DMS 273 (cell line): ENCODE results near the gene COL1A2.

Source experiments
- DNase-seq: peaks from one replicate; lab custom pipeline; 2025; ENCODE audit not compliant: unreplicated experiment; lab: John Stamatoyannopoulos, UW

Gene COL1A2

DNA sequence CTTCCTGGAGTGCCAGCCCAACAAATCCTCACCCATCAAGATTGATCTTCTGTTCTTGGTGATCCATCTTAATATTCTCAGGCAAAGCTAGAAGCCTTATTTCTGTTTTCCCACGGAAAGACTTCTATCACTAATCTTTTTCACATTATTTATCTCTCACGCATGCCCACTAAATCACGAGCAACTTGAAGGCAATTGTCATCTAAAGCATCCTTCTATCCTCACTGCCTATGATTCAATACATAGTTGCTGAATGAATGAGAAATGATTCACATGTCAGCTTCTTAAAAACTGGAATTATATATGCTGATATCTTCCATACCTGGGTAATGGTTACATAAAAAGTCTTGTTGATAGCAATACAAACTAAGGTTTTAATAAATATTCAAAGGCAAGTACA lies 12.6 kb upstream of the COL1A2 start:
- DNase-seq = no peak

DNA sequence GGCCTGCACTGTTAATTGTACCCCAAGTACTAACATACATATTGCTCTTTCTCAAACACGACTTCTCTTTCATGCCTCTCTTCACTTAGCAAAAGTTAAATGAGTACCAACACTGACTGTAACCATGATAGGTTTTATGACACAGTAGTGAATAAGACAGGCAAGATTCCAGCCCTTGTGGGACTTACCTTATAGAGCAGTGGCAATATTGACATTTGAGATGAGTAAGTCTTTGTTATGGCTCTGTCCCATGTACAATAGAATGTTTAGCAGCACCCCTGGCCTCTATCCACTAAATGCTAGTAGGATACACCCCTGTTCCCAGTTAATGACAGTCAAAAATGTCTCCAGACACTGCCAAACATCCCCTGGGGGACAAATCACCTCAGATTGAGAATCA lies 11.9 kb upstream of the COL1A2 start:
- DNase-seq = no peak

DNA sequence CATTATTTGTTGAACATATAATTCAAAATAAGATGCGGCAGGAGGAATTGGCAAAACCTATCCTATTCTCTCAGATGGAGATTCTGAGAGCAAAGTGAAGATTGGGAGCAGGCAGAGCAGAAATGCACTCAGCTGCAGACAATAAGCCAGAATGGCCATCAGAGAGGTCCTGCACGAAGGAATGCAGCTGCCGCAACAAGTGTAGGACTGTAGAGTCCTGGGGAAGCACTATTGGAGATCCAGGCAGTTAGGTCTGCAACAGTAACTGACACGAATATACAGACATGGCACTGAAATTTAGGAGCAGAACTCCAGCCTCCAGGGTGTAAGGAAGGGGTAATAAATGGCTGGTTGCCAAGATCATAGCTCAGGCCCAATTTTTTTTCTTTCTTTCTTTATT lies 10.4 kb upstream of the COL1A2 start:
- DNase-seq = no peak

DNA sequence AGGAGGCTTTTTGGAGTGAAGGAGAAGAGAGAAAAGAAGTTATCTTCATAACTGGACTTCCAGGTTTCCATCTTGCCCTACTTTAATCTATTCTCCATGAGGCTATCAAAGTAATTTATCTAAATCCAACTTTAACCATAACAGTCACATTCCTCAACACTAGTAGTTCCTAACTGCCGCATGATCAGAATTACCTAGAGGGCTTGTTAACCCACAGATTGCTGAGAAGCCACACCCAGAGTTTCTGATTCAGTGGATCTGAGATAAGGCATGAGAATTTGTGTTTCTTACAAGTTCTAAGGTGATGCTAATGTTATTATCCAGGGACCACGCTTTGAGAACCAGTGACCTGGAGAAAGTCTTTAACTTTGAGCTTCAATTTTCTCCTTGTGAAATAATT lies 8.3 kb upstream of the COL1A2 start:
- no peak for DNase-seq

DNA sequence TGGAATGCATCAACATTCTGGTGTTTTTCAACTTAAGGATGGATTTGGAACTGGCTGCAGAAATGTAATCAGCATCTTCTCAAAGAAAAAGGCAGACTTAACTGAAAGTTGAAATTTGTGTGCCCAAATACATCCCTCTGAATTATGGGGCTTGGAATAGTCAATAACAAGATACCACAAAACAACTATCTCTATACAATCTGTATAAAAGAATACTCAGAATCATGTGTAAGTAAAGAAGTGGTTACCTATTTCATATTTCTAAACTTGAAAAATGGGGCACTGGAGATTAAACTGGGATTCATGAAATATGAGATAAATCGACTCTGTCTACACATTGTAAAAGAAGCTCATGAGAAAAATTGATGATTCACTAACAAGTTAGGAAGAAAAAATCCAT lies 6.2 kb upstream of the COL1A2 start:
- DNase-seq = no peak

DNA sequence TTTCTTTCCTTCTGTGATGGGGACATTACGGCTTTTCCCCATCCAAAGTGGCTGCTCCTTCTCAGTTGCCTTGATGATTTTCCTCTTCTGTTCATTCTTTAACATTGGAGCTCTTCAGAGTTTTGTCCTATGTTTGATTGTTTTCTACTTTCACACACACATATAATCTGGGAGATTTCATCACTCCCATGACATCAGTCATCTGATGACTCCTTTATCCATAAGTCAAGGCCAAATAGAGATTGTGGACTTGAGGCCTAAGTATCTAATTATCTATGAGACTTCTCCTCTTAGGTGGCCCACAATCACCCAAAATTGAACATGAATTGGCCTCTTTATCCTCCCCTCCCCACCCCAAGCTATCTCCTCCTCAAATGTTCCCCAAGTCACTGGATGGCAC lies 5.3 kb upstream of the COL1A2 start:
- DNase-seq = no peak

DNA sequence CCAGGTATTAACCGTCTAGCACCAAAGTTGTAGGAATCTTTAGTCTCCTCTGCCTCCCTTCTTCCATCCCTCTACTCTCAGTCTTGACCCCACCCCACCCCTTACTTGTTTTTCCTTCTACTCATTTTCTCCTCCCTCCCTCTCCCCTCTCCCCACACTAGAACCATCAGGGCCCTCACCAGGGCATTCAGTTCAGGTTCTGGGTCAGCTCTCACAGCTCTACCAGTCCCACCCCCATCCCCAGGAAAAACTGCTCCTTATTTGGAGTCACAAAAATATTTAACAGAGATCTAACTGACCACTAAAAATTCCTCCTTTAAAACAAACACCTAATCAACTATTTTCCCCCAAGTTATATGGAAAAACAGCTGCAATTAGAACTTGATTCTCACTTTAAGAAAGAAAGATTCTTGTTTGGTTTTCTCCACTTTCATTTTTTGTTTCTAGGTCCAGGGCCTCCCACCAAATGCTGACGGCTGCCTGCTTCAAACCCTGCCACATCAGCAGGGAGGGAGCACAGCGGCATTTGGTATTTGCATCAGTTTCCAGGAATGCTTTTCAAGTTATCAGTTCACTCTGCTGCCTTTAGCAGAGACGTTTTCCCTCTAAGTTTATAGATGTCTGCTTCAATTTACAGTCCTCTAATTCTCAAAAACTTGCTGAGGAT lies 2.8 kb upstream of the COL1A2 start:
- DNase-seq = peak; percentile 42

DNA sequence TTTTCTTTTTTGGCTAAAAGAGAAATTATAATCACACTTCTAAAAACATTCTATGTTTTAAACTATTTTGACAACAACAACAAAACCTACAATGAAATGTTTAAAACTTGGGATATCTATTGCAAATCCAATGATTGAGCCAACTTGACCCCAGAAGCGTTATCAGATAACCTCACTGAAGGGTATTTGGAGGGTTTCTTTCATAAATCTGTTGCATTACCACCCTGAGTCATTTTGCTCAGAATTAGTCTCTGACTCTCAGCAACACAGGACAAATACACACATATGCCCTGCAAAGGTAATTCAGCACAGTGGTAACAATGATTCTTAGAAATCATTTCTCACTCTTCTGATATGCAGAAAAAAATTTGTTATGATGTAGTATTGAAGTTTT lies 2.3 kb upstream of the COL1A2 start:
- no peak for DNase-seq

DNA sequence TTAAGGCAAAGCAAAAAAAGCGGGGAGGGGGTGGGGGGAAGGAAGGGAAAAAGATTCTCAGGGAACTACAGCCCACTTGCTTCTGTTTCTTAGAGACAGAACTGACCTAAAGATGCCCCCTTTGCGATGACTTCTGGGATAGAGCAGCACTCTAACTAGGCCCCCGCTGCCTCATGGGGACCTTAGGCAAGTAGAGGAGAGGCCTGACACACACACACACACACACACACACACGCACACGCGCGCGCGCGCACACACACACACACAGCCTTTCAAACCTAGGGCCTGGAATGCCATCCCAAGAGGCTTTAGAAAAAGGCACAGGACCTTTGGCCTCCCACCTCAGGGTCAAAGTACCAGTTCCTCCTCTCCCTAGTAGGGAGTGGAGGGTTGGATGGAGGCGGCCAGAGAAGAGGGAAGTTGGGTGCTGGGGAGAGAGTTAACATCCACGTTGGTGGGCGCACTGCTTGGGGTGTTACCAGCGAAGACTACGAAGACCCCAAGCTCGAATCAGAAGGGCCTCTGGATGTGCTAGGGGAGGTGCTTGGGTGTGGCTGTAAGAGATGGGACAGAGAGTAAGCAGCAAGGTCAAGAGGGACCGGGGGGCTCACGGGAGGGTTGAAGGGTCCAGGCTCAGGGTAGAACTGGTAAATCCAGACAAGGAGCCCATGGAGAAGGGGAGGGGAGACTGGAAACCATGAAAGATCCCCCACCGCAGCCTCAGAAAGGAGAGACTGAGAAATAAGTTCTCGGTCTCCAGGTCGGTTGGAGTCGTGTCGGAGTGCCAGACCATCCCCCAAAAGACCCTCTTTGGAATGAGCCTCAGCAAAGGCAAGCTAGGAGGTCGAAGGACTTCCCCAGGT lies 1.2 kb upstream of the COL1A2 start:
- no peak for DNase-seq

DNA sequence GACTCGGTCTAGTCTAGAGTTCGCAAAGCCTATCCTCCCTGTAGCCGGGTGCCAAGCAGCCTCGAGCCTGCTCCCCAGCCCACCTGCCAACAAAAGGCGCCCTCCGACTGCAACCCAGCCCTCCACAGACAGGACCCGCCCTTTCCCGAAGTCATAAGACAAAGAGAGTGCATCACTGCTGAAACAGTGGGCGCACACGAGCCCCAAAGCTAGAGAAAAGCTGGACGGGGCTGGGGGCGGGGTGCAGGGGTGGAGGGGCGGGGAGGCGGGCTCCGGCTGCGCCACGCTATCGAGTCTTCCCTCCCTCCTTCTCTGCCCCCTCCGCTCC lies 622 bp upstream of the COL1A2 start:
- DNase-seq = no peak

DNA sequence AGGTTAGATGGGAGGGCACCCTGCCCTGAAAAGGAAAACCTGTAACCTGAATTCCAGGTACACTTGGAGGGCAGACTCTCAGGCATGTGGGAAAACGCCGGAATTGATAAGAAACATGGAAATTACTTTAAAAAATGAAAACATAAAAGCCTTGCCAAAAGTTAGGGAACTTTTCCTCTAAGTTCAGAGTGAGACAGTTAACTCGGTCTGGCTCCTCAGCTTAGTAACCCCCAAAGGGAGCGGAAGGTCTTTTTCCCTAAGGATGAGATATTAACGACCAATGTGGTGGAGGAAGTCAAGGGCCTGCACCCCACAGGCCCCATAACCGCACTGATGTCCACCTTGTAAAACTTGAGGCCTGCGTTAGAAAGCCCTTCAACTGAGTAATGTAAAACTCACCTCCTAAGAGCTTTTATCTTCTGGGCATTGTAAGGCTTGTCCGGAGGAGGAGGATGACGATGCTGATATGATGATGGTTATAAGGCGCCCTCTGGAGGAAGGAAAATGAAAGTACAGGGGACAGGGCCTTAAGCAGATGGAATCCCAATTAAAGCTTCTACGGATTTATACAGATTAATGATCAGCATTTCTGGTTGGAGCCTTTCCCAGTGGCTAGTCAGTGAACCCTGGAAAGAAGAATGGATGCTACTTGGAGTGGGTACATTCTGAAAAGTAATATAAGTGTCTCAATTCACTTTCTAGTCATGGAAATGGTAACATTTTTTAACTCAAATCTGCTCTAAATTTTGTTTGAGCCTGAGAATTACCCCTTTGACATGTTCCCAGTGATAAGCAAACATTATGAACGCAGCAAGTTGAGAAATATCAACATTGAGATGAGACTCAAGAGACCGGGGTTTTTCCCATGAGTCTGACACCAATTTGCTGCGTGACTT lies 694 bp downstream of the COL1A2 start:
- DNase-seq = peak; percentile 91

DNA sequence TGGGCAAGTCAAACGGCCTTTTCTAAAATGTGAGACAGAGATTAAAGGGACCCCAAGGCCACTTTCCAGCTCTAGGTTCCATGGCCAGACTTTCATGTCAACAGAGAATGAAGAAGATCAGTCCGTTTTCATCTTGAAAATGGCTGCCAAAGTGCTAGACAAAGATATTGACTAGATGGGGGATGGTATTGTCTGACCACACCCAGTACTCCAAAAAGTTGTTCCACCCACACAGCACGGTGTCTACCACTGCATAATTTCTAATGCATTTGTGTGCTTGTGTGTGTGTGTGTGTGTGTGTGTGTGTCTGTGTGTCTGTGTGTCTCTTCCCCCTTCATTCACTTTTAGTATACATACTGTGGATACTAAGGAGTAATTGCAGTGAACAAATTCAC lies 1.3 kb downstream of the COL1A2 start:
- peak; percentile 58 for DNase-seq

DNA sequence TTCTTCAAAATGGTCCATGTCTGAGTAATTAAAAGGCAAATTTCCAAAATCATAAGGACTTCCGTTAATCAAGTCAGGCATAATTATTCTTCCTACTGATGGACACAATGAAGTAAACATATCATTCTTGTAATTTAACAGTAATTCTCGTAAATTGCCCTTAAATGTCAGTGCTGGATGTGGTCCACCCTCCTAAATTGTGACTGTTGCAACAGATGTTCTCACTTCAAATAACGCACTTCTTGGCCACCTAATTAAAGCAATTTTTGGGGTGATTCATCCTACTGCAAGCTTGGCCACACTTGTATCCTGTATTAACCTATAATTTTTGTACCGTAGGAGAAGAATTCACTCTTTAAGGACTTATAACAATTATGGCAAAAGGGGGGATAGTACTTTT lies 1.9 kb downstream of the COL1A2 start:
- peak; percentile 59 for DNase-seq

DNA sequence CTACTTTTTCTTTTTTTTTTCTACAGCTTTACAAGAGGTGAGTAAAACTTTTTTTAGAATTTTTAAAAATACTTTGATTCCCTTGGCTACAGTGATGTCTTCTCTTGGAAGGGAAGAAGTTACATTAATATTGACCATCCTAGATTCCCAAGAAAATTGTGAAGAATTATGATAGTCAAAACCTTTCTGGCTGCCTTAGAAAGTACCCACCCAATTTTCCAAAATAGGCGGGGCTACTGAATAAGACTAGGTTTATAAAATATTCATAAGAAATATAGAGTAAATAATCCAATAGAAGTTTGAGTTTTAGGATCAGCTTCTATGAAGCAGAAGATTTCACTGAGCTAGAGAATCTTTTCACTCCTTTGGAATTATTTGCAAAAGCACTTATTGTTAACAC lies 3.0 kb downstream of the COL1A2 start:
- DNase-seq = no peak

DNA sequence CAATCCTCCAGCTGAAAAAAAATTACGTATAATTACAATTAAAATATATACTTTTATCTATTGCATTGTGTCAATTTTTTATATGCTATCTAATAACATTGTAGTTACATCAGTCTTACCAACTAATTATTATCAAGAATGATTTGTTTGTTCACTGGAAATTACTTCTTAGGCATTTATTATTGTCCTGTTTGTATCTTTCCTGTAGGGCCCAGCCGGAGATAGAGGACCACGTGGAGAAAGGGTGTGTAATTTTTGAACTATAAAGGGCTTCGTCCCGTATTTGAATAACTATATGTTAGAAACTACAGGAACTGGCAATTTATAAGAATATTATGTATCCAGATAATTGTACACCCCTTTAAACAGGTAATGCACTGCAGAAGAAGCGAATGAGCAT lies 4.1 kb downstream of the COL1A2 start:
- DNase-seq = no peak

DNA sequence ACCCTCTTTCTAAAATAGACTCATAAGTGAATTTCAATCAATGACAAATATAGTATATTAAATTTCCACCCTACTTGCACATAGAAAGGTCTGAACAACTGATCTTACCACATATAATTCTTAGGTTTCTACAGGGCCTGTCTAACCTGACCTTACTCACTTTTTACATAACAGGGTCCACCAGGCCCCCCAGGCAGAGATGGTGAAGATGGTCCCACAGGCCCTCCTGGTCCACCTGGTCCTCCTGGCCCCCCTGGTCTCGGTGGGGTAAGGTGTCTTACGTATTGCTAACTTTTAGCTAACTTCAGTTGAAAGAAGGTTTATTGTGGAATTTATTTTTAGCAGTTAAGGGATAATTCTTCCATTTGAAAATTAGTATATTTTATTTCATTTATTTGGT lies 5.3 kb downstream of the COL1A2 start:
- DNase-seq = no peak

DNA sequence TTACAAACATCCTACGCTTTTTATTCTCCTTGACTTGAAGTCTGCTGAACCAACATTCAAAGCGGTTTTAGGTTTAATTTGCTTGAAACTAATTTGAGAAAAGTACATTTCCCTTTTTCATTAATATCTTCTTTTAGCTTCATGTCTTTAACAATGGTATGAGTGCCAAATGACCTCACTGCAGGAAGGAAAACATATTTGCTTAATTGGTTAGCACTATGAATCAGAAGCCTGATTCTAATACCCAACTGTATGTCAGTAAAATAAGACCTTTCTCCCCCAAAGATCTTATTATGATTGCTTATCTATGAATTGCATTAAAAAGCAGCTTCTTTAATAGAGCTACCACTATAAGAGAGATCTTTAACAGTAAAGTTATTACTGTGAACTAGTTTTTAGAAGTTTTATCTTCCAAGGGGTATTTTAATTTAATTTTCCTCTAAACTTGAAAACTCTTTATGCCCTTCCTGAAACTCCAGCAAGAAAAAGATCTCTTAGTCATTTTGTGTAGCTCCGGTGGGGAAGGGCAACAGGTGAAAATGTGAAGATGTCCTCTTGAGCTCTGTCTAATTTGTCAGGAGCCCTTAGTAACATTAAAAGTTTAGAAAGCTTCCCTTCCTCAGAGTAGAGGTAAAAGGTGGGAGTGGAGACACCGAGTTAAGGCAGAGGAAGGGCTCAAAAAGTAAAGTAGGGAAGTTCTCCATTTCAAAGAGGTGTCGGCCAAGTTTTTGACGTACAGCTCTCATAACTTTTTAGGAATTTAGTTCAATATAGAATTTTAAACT lies 6.1 kb downstream of the COL1A2 start:
- no peak for DNase-seq

DNA sequence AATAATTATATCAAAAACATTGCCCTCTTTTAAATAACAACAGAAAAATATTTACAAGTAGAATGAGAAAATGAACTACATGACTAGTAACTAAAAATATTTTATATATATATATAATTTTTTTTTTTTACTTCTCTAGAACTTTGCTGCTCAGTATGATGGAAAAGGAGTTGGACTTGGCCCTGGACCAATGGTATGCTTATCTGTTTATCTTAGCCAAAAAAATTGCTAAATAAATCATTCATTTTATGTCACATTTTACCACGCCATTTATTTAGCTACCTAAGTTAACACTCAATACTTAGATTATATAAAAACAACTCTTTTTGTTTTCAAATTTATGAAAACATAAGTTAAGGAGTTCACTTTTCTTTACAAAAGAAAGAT lies 6.7 kb downstream of the COL1A2 start:
- DNase-seq = no peak

DNA sequence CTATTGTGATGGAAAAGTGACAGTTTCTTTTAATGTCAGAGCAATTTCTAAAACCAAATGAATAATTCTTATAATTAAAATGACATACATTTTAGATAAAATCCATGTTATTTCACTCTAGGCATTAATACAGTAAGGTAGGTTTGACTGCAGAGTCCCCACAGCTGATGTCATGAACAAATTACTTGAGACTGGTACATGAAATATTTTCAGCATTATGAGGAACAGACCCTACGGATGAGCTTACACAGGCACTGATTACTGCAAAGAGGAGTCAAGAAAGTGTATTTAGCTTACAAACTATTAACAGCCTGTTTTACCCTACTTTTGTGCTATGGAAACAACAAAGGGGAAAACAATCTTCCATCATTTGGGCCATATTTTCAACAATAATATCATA lies 8.9 kb downstream of the COL1A2 start:
- no peak for DNase-seq

DNA sequence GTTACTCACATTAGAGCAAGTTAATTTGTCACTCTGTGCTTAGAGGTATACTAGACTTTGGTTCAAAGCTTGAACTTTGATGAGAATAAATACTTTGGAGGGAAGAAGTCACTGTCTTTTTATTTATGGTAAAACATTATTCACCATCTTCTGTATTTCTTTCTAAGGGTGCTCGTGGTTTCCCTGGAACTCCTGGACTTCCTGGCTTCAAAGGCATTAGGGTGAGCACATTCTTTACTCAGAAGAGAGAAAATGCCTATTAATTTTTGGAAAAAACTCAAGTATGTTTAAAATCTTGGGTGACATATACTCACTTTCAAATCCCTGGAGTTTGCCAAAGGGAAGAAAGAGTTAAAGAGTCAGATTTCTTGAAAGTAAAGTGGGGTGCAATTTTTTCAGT lies 10.8 kb downstream of the COL1A2 start:
- no peak for DNase-seq

DNA sequence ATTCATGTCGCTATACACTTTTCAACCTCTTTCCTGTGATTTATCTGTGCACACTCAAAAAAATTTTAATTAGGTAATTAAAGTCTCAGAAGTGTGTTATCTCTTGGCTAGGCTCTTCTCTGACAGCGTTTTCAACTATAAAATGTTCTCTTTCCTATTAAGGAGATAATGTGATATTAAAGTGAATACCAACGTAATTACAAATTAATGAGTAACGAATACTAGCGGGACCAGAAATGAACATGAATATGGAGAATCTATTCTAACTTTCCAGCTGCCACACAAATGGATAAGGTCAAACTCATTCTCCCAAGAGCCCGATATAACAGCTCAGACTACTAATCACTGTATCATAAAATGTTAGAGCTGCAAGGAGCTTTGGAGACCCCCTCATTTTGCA lies 12.0 kb downstream of the COL1A2 start:
- DNase-seq = no peak
